Epidermal melanocyte (primary cell): ENCODE measurements around the gene SCN1B.
"Not testable (repeated sequence)": the region's sequence is repeated elsewhere in the genome, so short reads cannot be mapped to it uniquely, and the experiment has no call there.

Experiments used
- DNase-seq: peaks from one replicate; pipeline ENCODE4 v3.0.0; 2011; ENCODE audit warnings: low spot score; ENCODE audit not compliant: insufficient read length

The SCN1B gene

DNA sequence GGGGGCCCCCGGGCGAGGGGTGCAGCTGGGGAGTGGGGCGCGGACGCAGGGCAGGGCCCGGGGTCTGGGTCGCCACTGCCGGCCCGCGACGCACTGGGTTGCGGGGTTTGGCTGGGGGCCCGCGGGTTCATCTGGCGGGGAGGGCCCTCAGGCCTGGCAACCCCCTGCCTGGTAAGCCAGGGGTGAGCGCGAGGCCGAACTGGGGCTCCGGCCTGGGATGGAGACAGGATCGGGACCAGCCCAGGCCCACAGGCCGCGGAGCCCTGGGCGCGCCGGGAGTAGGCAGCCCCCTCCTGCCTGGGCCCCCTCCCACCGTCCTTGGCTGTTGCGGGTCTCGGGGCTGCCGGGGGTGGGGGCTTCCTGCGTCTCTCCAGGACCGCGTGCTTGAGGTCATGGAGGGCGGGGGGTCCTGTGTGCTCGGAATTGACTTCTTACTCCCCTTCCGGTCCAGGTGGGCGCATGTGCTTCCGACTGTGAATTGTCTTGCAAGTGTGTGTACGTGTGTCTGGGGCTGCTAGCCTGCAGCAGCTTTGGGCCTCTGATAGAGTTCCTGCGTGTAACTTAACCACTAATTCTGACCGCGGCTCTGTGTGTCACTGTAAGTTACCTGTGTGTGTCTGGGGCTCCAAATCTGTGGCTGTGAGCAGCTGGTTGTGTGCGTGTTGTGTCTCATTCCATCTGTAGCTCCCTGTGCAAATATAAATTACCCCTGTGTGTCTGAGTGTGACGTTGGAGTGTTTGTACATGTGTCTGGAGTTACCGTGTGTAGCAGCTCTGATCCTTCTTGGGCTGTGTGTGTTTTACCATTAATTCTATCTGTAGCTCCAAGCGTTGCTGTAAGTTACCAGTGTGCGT lies 29.4 kb upstream of the SCN1B start:
- peak; percentile 33 for DNase-seq

DNA sequence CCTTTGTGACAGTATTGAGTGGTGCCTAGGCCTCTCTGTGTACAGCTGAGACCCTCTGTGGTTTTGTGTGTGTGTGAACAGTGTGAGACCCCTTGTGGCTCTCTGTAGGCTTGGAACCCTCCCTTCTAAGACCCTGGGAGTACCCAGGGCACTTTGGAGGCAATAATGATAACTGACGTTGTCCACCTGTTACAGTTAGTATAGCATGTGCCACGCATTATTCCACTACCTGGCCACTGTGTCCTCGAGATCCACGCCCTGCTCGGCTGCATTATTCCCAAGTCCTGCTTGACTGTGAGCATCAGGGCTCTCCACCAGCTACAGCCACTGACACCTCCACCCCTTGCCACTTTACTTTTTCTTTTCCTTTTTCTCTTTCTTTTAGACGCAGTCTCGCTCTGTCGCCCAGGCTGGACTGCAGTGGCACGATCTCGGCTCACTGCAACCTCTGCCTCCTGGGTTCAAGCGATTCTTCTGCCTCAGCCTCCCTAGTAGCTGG lies 28.2 kb upstream of the SCN1B start:
- no peak for DNase-seq

DNA sequence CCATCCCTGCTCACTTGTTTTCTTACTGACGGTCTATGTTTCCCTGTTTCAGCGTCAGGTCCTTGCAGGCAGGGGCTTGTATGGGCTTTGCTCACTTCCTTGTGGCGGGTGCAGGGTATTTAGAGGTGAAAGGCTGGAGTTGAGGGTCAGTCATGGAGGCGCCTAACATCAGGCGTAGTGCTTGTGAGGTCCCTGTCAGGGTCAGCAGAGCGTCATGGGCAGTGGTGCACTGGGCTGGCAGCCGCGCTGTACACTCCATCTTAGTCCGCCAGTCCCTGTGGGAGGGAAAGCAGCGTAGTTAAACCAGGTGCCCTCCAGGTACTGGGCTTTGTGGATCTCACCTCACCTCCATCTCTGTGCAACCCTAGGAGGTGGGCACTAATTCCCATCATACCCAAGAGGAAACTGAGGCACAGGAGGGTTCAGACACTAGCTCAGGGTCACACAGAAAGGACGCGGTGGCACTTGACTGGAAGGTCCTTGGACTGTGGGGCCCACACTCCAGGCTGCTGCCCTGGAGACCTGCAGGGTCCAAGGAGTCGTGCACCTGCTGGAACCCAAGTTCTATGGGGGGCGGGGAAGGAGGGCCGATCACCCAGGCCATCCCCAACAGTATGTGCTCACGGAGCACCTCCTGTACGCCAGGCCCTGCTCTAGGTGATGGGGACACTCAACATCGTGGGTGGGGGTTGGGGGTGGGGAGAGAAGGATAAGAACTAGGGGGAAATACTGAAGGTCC lies 25.6 kb upstream of the SCN1B start:
- DNase-seq = no peak

DNA sequence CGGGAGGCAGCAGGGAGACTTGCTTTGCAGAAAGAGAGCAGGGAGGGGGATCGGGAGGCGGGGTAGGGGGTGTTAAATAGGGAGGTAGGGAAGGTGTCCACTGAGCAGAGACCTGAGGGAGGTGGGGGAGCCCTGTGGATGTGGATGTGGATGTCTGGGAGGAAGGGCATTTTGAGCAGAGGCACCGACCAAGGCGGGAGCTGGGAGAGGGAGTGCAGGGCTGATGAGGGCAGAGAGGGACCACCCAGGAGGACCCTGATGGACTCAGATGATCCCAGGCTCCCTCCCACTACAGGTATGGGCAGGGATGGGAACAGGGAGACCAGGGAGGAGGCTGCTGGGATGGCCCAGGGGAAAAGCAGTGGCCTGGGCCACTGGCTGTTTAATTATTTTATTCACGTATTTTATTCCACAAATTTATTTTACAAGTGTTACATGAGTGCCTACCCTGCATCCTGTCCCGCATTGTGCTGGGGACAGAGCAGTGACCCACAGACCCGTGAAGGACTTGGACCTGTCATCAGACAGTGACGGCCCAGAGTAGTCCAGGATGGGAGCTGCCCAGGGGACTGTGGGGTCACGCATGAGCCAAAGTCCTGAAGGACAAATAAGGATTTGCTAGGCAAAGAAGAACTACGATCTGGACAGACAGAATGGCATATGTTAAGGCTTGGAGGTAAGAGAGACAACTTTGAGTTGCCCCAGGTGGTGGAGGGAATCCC lies 24.9 kb upstream of the SCN1B start:
- DNase-seq = no peak

DNA sequence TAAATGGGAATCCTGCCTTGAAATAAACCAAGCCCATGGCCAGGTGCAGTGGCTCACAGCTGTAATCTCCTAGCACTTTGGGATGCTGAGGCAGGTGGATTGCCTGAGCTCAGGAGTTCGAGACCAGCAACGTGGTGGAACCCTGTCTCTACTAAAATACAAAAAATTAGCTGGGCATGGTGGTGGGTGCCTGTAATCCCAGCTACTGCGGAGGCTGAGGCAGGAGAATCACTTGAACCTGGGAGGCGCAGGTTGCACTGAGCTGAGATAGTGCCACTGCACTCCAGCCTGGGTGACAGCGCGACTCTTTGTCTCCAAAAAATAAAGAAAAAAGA lies 24.3 kb upstream of the SCN1B start:
- not testable (repeated sequence) for DNase-seq

DNA sequence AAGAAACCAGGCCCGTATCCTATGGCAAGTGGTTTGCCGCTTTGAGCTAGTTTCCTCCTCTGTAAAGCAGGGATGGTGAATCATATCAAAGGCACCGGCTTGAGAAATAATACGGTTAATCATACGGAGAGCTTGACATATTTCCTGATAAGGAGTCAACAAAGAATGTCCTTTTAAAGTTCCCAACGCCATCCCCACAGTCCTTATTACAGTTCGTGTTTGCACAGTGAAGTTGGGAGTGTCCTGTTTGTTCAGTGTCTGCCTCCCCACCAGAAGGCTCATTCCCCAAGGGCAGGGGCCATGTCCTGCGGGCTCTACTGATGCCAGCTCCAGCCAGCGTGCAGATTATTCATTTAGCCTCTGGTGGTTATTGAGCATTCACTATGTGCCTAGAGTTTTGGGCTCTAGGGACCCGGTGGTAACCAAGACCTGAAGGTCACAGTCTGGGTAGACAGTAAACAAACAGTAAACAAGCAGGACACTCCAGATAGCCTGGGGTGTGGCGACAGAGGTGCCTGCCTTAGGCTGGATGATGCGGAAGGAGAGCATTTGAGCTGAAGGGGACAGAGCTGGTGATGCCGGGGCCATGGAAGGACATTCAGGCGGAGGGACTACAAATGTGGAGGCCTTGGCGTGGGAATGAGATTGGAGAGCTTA lies 23.8 kb upstream of the SCN1B start:
- DNase-seq = no peak

DNA sequence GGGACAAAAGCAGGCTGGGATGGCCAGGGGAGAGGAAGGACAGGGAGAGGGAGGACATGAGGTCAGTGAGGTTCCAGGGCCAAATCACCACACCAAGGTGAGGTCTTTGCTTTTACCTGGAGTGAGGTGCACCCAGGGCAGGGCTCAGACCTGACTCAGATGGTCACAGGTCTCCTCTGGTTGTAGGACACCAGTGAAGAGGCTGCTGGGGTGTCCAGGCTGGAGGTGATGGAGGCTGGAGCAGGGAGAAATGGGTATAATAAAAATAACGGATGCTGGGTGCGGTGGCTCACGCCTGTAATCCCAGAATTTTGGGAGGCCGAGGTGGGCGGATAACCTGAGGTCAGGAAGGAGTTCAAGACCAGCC lies 23.3 kb upstream of the SCN1B start:
- DNase-seq = no peak

DNA sequence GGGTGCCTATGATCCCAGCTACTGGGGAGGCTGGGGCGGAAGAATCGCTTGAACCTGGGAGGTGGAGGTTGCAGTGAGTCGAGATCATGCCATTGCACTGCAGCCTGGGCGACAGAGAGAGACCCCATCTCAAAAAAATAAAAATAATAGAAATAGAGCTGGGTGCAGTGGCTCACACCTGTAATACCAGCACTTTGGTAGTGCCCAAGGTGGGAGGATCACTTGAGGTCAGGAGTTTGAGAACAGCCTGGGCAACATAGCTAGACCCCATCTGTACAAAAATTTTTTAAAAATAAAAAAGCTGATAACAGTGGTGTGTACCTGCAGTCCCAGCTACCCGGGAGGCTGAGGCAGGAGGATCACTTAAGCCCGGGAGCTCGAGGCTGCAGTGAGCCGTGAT lies 22.8 kb upstream of the SCN1B start:
- DNase-seq = not testable (repeated sequence)

DNA sequence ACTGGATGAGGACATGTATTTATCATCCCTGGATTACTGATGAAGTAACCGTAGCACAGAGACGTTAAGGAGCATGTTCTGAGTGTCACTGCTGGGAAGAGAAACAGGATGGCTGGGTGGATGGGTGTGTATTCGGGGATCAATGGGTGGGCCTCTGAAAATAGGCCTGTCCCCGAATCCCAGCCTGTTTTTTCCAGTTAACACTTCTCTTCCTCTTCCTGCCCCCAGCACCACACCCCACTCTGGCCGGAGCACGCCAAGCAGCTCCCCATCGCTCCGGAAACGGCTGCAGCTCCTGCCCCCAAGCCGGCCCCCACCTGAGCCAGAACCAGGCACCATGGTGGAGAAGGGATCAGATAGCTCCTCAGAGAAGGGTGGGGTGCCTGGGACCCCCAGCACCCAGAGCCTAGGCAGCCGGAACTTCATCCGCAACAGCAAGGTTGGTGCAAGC lies 21.4 kb upstream of the SCN1B start:
- no peak for DNase-seq

DNA sequence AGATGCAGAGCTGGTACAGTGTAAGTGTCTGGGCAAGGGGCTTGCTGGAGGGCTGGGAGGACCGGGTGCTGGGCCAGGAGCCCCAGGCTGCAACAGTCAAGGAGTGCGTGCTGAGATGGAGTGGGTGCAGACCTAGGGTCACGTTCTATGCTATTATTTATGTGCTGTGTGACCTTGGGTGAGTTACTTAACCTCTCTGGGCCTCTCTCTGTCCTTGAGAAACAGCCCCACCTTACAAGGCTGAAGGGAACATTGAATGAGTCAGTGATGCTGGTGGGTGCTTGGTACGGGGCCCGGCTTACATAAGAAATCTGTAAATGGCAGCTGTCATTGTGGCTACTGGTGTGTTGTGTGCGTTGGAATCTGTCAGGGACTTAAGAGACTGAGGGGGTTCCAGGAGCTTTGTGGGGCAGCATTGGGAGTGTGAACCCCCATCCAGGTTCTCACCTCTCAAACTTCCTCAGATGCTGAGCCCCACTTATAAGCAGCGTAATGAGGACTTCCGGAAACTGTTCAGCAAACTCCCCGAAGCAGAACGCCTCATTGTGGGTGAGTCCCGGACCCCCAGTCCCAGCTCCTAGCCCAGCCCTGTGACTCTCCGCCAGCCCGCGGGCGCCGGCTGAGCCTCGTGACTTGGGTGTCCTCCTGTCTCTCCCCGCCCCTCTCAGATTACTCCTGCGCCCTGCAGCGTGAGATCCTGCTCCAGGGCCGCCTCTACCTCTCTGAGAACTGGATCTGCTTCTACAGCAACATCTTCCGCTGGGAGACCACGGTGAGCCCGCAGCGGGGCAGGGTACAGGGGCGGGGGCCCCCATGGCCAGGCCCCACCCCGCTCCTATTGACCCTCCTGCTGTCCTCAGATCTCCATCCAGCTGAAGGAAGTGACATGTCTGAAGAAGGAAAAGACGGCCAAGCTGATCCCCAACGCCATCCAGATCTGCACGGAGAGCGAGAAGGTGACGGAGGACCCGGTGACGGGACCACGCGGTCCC lies 20.6 kb upstream of the SCN1B start:
- no peak for DNase-seq

DNA sequence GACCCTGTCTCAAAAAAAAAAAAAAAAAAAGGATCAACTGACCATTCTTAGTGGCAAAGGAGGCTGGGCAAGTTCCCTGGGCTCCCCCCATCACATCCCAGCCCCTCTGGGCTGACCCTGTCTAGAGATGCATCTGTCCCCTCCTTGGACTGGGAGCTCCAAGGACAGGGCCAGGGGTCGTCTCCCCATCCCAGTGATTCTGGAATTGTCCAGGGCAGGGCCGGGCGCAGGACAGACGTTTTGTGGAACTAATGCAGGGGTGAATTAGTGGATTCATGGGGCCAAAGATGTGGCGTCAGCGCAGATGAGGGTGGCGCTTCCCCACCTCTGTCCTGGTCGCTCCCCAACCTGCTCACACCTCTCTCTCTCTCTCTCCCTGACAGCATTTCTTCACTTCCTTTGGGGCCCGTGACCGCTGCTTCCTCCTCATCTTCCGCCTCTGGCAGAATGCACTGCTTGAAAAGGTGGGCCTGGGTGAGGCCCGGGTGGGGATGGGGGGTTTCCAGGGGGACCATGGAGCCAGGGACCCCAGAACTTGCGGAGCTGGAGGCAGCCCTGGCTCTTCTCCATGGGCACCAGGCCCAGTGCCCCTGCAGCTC lies 19.1 kb upstream of the SCN1B start:
- DNase-seq = no peak

DNA sequence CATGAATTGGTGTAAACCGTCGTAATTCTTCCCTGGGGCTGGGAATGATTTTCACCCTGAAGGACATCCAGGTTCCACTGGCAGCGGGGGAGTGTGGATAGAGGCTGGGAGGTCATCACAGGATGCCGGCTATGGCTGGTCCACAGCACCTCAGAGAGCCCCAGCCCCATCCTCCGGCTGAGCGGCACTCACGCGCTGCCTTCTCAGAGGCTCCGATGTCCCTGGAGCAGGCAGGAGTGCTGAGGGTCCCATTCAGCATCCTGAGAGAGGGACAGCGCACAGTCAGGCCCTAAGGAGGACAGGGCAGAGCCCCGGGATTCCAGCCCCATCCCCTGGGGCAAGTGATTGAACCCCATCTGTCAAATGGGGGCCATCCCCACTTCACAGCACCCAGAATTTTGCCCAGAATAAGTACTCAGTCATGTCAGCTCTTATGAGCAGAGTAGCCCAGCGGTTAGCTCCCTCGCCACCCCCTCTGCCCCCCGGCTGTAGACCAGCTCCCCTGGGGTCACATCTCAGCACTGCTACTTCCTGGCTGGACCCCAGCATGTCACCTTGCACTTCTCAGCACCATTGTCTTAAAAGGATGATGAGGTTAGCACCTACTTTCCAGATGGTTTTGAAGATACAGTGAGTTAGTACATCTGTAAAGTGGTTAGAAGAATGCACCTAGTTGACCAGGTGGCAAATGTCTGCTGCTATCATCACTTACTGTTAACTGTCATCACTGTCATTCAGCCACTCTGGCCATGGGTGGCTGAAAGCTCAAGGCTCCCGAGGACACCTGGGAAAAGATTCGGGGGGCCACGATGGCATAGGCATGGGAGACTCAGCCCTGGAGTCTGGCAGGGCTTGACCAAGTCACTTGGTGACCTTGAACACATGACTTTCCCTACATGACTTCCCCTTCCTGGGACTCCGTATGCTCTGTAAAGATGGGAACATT lies 18.3 kb upstream of the SCN1B start:
- DNase-seq = no peak

DNA sequence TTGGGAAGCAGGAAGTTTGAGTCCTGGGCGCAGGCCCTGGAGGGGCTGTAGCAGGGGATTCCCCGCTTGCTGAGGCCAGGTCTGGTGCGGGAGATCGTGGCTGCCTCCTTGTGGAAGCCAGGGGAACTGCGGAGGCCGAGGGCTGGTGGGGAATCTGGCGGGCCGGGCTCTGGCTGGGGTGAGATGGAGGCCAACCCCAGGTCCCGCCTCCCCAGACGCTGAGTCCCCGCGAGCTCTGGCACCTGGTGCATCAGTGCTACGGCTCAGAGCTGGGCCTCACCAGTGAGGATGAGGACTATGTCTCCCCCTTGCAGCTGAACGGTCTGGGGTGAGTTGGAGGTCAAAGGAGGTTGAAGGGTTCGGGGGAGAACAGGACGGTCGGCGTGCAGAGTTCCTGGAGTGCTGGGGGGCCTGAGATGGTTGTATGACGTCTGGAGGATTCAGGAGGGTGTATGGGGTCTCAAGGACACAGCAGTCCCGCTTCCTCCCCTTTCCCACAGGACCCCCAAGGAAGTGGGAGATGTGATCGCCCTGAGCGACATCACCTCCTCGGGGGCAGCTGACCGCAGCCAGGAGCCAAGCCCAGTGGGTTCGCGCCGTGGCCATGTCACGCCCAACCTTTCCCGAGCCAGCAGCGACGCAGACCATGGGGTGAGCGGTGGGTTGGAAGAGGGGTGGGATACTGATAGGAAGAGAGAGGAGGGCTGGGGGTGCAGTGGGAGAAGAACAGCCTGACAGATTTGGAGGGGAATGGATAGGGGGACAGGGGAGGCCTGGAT lies 17.0 kb upstream of the SCN1B start:
- DNase-seq = peak; percentile 89

DNA sequence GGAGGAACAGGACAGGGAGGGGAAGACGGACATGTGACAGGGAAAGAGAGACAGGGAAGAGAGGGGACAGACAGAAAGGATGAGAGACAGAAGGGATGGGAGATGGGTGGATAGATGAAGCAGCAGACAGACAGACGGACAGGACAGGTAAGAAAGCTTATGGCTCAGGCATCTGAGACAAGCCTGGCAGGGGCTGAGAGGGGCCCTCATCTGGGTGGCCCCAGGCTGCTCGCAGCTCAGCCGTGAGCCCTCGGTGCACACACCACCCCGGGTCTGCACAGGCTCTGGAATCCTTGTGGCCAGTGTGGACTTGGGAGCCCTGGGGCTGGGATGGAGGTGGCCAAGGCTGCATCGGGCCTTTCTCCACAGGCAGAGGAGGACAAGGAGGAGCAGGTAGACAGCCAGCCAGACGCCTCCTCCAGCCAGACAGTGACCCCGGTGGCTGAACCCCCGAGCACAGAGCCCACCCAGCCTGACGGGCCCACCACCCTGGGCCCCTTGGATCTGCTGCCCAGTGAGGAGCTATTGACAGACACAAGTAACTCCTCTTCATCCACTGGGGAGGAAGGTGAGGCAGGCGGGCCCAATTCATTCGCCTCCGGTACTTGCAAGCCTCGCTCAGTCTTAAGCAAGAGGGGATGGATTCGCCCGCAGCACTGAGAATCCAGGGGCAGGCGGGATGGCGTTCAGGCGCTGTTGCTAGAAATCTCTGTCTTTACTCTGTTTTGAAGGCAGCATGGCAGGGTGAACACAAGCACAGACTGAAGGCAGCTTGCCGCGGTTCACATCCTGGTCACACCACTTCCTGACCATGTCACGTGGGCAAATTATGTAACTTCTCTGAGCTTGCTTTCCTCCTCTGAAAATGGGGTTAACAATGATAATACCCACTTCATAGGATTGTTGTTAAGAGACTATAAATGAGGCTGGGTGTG lies 16.2 kb upstream of the SCN1B start:
- DNase-seq = no peak

DNA sequence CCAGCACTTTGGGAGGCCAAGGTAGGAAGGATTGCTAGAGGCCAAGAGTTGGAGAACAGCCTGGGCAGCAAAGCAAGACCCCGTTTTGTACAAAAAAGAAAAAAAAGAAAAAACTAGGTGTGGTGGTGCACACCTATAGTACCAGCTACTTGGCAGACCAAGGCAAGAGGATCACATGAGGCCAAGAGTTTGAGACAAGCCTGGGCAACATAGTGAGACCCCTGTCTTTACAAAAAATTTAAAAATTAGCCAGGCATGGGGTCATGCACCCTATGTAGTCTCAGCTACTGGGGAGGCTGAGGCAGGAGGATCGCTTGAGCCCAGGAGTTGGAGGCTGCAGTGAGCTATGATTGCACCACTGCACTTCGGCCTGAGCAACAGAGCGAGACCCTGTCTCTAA lies 15.5 kb upstream of the SCN1B start:
- DNase-seq = not testable (repeated sequence)

DNA sequence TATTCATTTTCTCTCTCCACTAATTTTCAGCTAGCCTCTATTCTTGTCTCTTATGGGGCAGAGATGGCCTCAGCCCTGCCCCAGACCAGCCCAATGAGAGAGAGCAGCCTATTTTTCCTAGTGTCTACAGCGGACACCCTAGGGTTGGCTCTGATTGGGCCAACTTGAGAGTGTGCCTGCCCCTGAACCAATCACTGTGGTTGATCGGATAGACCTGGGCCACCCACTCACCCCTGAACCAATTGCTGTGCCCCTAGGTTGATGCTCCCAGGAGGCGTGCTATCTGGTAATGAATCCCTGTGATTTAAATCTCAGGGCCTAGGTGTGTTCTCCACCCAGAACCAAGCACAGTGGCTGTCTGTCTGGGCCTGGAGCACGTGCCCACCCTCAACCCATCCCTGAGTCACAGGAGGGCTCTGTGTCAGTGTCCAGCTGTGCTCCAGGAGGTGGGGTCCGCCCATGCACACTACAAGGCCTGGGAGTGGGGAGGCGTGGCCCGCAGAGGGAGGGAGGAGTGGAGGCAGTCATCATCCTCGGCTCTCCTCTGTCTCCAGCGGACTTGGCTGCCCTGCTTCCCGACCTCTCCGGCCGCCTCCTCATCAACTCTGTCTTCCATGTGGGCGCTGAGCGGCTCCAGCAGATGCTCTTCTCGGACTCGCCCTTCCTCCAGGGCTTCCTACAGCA lies 14.9 kb upstream of the SCN1B start:
- DNase-seq = no peak
